D721Med (cell line): ENCODE measurements around the gene NRG2.

ENCODE experiments used
- DNase-seq: peaks from one replicate; pipeline ENCODE4 v3.0.0; 2011; ENCODE audit warnings: low spot score; ENCODE audit not compliant: insufficient read length
- FAIRE-seq: peaks from 2 replicates; lab custom pipeline; 2011; peaks lifted over from hg19 to GRCh38; lab: Jason Lieb, UNC
- CTCF ChIP-seq: IDR thresholded peaks from 2 replicates; pipeline ENCODE4 v1.5.1; 2012; ENCODE audit warnings: mild to moderate bottlenecking, control low read depth; ENCODE audit not compliant: insufficient read depth; ENCODE audit errors: missing control alignments

NRG2 gene

GRCh38 chr5:139862803-139863202 lies 180.3 kb downstream of the NRG2 start:
- FAIRE-seq (no peak), DNase-seq (no peak)
- TF ChIP-seq CTCF: no peak

- no peak for DNase-seq
- TF ChIP-seq CTCF: no peak
- no peak for FAIRE-seq
Measured at GRCh38 chr5:139862313-139862712, 180.8 kb downstream of the NRG2 start.

GRCh38 chr5:139861889-139862207 lies 181.3 kb downstream of the NRG2 start:
- FAIRE-seq (no peak), DNase-seq (no peak)
- TF ChIP-seq CTCF: no peak

- FAIRE-seq (no peak), DNase-seq (no peak)
- TF ChIP-seq CTCF: no peak
Measured at GRCh38 chr5:139861021-139861888, 181.8 kb downstream of the NRG2 start.

GRCh38 chr5:139859013-139859412 lies 184.1 kb downstream of the NRG2 start:
- DNase-seq (no peak), FAIRE-seq (no peak)
- no peak for TF ChIP-seq CTCF

- TF ChIP-seq CTCF: no peak
- DNase-seq (no peak), FAIRE-seq (no peak)
Measured at GRCh38 chr5:139856714-139857113, 186.4 kb downstream of the NRG2 start.

GRCh38 chr5:139855946-139856540 lies 187.1 kb downstream of the NRG2 start:
- FAIRE-seq (no peak), DNase-seq (no peak)
- TF ChIP-seq CTCF: no peak
